Bronchial epithelial cell (primary cell): ENCODE measurements around the gene NHLRC1. TPM values are rescaled to one million over a fixed set of nuclear protein-coding genes. Genes with fewer than 3 reads are reported as not detected.
A peak's percentile ranks its signal among the peaks of the same experiment; 100 is the strongest.

Experiments used
- DNase-seq: peaks from one replicate; pipeline ENCODE4 v3.0.0-alpha.2; 2010; ENCODE audit warnings: low read depth
- FAIRE-seq: peaks from 2 replicates; lab custom pipeline; 2011; peaks lifted over from hg19 to GRCh38; lab: Jason Lieb, UNC
- H3K27me3 ChIP-seq: 2 replicates; pipeline ENCODE4 v1.5.1; 2011; ENCODE audit warnings: low read length; ENCODE audit not compliant: control insufficient read depth, insufficient read depth
- H3K36me3 ChIP-seq: 2 replicates; pipeline ENCODE4 v1.5.1; 2011; ENCODE audit warnings: low read length; ENCODE audit not compliant: control insufficient read depth, insufficient read depth
- H3K4me3 ChIP-seq: 2 replicates; pipeline ENCODE4 v1.5.1; 2011; ENCODE audit warnings: mild to moderate bottlenecking, low read depth, low read length, control low read depth
- CTCF ChIP-seq: IDR thresholded peaks from 2 replicates; pipeline ENCODE4 v1.5.1; 2011; ENCODE audit warnings: mild to moderate bottlenecking, moderate library complexity, low read length, control low read depth, inconsistent platforms; ENCODE audit not compliant: insufficient read depth, severe bottlenecking
- total RNA-seq: library from RNA; depleted of rRNA; stranded (reverse); fragments of >200 nt; gene quantifications from 2 replicates; pipeline ENCODE4 v1.2.1, GENCODE V29; 2014

NHLRC1 gene
- total RNA-seq, 1 donor from 2014 or later: 1.6 TPM

DNA sequence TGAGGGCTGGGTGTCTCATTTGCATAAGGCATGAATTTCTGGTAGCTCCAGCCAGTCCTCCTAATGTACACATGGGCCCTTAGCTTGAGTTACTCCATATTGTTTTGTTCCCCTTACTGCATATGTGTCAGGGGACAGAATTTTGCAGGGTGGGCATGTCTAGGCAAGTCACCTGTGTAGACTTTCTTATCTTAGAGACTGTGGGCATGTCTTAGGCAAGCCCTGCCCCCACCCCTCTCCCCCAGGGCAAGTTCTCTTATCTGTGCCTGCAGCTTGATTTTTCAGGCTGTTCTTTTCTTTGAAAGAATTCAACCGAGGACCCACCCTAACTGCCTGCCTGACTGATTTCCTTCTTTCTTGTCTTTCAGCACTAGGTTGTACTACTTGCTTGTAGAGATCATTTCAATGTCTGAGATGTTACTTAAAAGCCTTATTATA lies 32.1 kb downstream of the NHLRC1 start:
- no peak for TF ChIP-seq CTCF
- H3K36me3 ChIP-seq: no peaks in the 10 kb centered on the region
- FAIRE-seq (no peak), DNase-seq (peak; percentile 27)
- no peaks in the 10 kb centered on the region for H3K27me3 ChIP-seq
- no peak overlapping the region for H3K4me3 ChIP-seq

- no peak for FAIRE-seq
- H3K4me3 ChIP-seq: no peak overlapping the region
- no peaks in the 10 kb centered on the region for H3K27me3 ChIP-seq
- no peak for TF ChIP-seq CTCF
- DNase-seq: peak; percentile 22
- no peaks in the 10 kb centered on the region for H3K36me3 ChIP-seq
Measured at GRCh38 chr6:18088419-18089296, 33.8 kb downstream of the NHLRC1 start.

DNA sequence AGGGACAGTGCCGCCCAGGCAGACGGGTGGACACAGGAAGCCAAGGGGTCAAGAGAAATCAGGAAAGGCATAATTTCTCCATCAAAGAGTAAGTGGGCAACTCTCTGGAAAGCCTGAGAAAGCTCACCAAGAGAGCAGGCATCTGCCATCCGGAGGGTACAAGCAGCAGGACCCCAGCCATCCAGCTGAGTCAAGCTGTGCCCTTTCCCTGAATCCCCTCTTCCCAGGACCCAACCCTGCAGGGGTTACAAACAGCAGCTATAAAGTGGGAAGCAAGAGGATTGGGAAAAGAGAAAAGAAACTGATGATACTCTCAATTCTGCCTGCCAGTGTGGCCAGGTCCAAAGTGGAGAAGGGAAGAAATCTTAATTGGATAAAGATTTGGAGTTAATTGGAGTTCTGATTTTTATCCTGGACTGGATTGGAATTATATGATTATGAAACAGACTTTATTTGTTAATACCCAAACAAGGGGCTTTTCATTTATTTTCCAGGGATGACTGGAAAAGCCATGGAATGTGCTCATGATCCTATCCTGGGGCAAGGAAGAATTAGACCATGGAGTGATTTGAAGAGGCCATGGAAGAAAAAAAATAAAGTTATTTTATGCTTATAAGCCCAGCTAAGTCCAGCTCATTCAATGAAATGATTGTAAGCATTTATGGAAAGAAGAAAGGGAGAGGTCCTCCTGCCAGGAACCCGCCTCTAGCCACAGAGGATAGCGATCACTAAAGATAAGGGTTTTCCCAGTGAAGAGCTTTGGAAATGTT lies 34.9 kb downstream of the NHLRC1 start:
- Histone ChIP-seq H3K4me3 (no peak overlapping the region), H3K27me3 (no peaks in the 10 kb centered on the region), H3K36me3 (no peaks in the 10 kb centered on the region)
- no peak for TF ChIP-seq CTCF
- FAIRE-seq (no peak), DNase-seq (no peak)

DNA sequence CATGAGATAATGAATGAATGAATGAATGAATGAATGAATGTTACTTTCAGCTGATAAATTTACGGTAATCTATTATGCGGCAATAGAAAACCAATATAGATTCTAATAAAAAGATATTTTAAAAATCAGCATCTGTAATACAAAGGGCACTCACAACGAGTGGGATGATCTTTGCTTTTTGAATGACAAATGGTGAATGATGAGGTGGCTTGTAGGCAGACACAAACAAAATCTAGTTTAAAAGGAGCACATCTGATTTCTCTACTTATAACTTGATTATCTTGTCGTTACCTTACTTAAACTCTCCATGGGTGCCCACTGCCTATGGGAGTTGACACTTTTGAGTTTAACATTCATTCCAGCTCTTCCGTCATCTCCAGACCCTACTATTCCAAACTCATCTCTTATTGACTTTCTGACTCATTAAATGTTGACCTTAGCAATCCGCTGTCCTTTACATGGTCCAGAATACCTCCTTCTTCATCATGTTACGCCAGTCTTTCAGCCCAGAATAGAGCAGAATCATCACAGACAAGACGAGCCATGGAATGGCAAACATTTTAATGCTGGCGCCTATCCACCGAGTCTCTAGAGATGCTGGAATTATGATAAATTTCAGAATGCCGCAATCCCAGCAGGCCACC lies 41.3 kb downstream of the NHLRC1 start:
- no peak for FAIRE-seq
- Histone ChIP-seq H3K4me3 (no peak overlapping the region), H3K27me3 (no peaks in the 10 kb centered on the region), H3K36me3 (no peaks in the 10 kb centered on the region)
- no peak for DNase-seq
- TF ChIP-seq CTCF: no peak

DNA sequence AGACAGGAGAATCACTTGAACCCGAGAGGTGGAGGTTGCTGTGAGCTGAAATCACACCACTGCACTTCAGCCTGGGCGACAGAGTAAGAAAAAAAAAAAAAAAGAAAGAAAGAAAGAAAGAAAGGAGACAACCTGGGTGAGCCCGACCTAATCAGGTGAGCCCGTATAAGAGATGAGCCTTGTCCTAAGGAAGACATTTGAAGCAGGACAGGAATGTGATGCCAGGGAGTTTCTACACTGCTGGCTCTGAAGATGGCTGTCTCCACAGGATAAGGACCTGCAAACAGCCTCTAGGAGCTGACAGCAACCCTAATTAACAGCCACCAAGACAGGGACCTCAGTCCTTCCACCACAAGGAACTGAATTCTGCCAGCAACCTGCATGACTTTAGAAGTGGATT lies 41.9 kb downstream of the NHLRC1 start:
- no peaks in the 10 kb centered on the region for H3K27me3 ChIP-seq
- H3K36me3 ChIP-seq: no peaks in the 10 kb centered on the region
- no peak for TF ChIP-seq CTCF
- DNase-seq (no peak), FAIRE-seq (no peak)
- H3K4me3 ChIP-seq: no peak overlapping the region
